Nucleus accumbens (tissue), 56 donors: ENCODE measurements around the gene EPB41L4A.
A peak's percentile ranks its signal among the peaks of the same experiment; 100 is the strongest.

ENCODE experiments used
- DNase-seq, 56 donors: peaks; one replicate each; lab custom pipeline; 2025; lab: John Stamatoyannopoulos, UW

Gene EPB41L4A

DNA sequence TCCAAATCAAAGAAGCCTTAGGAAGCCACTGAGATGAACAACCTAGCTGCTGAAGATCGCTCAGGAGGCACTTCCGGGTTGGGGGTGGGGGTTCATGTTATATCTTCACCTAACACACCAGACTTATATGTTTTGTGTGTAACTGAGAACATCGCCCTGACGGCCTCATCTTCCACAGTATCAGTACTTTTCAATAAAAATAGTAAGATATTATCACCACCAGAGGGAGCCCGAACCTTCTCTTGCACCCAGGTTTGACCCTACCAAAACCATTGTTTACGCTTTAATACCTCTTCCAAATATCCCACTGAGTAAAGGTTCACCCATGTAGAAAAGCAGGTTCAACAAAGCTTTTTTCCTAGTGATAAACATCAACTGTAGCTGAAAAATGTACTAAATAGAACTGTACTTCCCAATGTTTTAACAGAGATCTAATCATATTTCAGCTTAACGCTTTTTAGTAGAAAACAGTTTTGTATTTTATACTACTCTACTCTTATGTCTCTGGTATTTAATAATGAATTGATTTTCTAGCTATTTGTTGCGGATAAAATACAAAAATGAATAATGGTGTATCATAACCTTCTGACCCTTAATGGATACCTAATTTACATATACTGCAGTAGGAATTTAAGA is 244.0 kb downstream of the EPB41L4A start:
- peak in 13 of 56 donors; percentile 2 to 44 (median 7) for DNase-seq

DNA sequence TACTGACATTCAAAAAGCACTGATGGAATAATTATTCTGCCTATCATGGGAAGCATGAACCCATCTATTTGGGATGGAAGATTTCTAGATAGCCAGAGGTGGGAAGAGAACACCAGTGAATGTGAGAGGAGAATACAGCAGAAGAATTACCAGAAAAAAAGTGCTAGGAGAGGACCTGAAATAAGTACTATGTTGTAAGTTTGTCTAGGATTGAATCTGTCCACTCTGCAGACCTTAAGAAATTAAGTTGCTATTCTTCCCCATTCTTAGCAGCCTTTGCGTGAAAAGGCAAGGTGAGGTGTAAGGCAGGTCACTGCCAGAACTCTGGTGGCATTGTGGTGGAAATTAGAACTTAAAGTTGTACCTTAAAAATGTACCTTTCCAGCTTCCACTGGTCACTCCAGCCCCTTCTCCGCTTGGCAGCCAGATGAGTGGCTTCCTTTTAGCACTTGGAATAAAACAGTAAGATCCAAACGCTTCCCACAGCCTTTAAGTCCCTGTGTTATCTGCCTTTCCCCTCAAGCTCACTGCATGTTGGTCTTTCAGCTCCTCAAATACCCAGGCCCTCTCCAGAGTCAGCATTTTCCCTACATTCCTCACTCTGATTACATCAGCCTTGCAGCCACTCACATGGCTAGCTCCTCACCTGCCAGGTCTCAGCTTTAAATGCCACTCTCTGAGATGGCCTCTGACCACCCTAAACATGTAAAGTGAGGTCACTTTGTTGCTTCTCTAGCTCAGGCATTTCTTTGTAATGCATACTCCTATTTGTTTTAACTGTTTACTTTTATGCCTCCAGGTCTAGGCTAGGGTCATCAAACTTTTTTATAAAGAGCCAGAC is 253.0 kb downstream of the EPB41L4A start:
- DNase-seq = no peak

DNA sequence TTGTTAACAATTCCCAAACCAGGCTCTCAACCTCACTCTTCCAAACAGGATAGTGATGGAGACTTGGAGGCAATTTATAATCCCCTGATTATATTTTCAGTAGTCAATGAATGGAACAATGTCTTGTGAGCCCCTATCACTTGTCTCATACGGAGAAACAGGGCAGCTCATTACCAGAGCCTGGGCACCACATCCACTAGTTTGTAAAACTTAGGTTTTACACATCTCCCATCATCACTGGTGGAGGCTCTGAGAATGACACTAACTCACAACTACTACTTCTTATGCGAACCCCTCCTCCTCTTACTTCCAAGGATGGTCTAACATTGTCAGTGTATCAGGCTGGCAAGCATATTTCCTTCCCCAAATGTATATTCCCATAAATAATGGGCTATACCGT is 253.7 kb downstream of the EPB41L4A start:
- no peak for DNase-seq

DNA sequence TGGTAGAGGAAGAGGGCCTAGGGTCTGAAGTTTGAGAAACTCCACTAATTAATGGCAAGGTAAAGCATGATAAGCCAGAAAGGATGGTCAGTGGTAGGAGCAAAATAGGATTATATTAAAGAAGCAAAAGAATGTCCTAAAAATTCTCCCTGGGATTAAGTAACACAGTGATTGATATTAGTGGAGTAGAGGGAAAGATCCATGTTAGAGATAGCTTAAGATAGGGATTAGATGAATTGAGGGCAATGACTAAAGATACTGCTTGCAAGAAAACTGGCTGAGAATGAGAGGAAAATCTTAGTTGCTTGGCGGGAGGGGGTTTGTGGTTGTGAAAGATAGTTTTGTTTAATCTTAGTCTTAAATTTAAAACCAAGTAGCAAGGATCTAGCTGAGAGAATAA is 255.6 kb downstream of the EPB41L4A start:
- DNase-seq = no peak

DNA sequence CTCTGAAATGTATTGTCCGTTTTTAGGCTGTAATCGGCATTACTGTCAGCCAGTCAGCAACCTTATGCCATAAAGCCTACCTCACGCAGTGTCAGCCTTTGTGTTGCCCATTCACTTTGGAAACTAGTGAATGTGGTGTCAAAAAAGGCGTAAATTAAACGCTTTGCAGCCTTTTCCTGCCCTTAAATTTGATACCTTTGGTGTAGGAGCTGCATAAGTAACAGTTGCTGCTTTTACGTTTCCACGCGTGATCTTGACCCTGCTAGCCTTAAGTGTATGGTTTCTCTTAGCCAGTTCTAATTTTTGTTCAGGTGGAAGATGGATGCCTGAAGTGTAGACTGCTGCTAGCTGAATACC is 257.7 kb downstream of the EPB41L4A start:
- DNase-seq = no peak

DNA sequence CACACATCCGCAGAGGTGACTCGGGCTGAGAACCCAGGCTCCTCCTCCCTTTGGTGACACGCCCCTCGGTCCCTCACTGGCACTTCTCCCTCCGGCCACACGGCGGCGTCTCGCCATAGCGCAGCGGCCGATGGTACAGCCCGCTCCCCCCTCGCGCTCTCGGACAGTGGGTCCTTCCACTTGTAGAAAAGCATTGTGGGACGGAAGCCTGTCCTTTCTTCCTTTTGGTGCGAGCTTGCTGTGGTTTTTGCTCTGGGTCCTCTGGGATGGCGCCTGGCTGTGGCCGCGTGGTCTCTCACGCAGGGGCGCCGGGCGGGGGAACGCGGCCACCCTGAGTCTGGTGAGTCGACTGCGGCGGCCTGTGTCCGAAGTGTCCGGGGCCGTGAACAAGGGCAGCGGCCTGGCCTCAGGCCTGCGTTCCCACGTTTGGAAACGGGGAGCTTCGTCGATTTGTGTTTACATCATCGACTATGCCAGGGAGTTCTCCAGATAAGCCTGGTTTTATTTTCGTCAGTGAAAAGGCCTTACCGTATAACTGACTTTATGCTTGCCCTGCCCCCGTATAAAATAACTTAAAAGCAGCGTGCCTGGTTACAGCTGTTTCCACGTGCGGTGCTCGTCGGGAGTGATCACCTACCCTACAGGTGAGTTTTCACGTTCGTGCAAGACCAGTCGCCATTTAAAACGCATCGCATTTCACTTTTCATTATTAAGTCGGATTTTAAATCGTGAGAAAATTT is 258.3 kb downstream of the EPB41L4A start:
- peak; percentile 22 to 93 (median 85) for DNase-seq

DNA sequence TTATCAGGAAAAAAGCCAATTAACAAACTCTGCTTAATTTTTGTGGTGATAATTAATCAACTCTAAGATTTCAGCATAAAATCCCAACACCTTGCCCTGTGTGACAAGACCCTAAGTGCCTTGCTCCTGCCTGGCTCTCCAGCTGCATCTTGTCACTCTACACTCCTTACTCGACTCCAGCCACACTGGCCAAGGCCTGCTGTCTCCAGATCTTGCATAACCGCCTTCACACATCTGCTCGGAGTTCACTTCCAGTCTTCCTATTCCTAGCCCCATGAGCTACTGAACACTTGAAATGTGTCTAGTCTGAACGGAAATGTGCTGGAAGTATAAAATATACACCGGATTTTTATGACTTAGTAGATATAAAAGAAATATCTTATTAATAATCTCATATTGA is 259.6 kb downstream of the EPB41L4A start:
- peak in 1 of 56 donors; percentile 5 for DNase-seq

DNA sequence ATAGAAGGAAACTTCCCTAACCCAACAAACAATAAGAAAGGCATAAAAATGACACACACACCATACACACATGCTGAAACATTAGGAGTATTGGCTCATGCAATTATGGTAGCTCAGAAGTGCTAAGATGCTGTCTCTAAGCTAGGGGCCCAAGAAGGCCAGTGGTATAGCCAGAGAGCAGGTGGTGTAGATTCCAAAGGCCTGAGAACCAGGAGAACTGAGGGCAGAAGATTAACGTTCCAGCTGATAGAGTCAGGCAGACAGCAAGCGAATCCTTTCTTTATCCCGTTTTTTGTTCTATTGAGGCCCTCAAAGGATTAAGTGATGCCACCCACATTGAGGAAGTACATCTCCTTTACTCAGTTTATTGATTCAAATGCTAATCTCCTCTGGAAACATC is 262.9 kb downstream of the EPB41L4A start:
- no peak for DNase-seq

DNA sequence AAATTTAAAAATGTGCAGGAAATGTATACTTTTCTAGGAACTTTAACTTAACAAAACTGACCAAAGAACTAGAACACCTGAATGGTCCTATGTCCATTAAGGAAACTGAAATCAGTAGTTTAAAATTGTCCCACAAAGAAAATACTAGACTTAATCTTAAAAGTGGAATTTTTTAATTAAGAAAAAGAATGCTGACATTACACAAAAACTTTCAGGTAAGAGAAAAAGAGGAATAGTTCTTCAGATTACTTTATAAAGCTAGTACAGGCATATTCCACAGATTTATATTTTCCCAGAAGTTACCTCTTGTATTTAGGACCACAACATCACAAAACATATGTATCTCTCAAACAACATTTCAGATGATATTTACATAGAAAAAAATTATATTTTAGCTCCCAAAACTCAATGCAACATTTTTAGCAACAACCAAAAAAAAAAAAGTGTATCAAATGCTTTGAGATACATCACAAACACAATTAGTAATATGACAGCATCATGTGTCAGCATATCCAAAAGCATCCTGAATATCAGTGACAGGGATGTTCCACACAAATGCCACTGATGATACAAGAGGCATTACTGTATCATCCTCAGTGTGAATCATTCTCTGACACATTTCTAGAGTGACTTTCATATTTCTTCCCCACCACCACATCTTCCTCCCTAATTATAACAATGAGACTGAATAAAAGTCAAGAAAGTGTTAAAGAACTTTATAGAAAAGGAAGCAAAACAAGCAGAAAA is 264.0 kb downstream of the EPB41L4A start:
- DNase-seq = no peak

DNA sequence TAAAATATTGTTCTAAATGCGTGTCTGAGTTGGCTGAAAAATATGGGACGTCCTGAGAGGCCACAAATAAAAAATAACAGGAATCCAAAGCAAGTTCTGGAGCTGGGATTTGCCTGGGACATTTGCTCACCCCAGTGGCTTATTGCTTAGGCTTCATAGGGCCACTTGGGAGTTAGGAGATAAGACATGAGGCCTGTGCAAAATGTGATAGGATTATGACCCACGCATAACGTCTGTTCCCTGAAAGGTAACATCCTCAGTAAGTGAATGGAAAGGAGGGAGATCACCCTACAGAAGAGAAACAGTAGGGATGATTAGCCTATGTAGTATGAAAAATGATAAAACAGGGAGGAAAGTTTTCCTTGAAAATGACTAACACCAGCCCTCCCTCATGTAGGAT is 269.4 kb downstream of the EPB41L4A start:
- DNase-seq = no peak

DNA sequence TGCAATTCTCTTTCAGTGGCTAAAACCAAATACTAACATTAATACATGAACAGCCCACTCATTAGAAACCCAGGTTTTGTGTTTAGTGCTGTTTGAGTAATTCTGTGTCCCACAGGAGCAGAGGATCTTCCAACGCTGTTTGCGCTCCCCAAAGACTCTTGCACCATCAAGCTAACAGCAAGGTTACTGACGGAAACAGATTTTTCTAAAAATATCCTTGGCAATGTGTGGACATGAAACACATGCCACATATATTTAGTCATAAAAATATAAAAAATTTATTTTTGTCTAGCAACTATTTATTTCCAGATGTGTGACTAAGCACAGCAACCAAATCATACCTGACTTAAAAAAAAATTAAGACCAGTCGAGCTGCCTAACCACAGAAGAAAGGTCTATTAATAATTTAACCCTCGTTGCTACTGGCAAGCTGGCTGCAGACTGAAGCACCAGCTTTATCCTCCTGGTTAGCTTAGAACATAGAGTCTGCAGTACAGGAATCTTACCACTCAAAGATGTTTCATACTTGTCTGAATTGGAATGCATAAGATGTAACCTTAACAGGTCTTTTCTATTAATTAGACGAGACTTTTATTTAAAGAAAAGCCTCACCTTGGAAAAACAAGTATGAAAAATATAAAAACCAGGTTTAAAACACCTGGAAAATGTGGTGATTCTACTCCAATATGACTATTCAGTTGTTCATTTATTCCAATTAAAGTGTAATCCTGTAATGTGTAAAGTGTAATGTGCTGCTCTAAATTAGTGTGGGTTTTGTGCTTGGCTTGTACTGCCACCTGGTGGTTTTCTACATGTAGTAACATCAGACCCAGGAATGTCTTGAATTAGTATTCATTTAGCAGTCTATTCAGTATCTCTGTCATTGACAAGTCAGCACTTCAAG is 272.5 kb downstream of the EPB41L4A start:
- peak in 37 of 56 donors; percentile 1 to 77 (median 31) for DNase-seq

DNA sequence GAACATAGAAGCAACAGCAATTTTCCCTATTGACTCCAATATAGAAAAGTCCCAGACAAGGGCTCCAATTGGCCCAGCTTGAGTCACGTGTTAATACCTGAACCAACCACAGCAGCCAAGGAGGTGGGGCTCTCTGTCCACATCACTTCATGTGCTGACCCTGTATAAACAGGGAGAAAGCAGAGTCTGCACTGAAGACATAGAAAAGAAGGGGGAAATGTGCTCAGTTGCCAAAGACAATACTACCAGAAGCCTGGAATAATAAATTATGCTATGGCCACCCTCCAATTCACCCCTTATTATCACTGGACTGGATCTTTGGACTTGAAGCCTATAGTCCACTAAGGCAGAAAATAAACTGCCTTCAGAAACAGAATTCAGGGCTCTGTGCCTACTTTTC is 275.4 kb downstream of the EPB41L4A start:
- DNase-seq = no peak

DNA sequence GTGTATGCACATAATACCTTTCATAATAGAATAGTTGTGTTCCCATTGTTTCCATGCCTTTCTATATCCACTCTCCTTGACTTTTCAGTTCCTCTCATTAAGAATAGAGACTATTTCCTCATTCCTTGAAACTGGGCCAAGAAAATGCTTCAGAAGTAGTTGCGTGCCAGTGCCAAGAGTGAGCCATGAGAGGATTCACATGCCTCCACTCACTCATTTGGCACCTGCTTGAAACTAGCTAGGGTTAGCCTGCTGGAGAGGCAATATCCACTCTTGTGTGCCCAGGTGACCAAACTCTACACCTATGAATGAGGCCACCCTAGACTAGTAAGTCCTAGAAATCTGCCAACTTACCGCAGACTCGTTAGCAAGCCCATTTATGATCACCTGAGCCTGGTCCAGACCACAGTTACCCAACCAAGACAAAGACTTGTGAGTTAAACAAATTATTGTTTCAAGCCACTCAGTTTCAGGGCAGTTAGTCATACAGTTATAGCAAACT is 276.3 kb downstream of the EPB41L4A start:
- no peak for DNase-seq

DNA sequence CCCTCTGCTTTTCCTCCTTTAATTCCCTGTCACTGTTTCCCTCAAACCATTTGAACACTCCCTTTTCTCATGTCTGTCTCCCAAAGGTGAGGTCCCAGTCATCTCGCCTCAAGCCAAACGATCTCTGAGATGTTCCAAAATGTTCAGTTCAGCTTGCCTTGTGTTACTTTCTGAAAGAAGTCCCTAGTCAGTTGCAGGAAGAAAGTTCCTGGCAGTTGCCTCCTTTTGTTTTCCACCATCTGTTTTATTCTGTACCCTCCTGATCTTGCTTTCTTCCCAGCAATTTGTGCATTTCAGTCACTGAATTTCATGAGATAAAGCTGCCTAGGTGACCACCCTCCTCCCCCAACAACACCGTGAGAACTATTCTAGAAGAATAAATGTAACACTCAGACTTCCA is 277.5 kb downstream of the EPB41L4A start:
- DNase-seq = no peak

DNA sequence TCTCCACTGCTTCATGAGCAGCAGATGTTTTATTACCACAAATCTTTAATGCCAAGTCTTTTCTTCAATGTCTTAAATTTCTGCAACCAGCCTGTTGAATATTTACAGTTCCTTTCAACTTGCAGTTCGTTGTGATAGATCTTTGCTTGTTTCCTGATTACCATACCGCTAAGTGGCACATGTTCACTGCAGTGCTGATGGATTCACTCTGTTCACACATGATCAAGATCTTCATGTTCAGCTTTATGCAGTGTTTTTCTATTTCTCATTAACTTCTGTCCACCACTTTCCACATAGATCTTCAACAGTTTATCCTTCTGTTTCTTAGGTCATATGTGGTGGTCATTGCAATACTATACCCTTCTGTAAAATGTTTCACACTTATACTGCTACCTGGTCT is 280.6 kb downstream of the EPB41L4A start:
- no peak for DNase-seq

DNA sequence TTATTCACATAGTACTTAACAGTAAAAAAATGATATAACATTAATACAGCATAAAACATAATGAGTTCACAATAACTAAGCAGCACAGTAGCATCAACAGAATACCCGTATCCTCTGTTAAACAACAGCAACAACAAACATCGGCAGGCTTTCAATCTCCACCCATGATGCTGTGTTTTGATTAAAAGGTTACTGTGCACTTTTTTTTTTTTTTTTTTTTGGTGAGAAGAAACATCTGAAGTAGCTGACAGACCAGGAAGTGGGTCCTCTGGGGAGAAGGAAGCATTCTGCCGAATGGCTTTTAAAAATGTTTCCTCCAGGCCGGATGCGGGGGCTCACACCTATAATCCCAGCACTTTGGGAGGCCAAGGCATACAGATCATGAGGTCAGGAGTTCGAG is 282.3 kb downstream of the EPB41L4A start:
- no peak for DNase-seq

DNA sequence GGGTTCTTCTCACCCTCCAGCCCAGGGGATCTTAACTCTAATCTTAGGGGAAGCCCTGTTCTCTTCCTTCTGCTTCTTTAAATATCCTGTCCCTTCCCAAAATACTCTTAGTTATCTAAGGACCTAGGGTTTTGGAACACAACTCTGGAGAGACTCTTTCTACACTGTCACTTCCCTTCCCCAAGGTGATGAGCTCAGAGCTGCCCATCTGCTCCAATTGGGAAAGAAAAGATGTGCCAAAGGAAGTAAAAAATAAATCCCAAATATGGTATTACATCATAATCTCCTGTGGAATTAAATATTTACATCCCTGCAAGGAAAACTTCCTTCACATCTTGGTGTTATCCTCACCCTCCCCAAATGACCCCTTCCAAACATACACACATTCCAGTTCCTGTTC is 291.2 kb downstream of the EPB41L4A start:
- no peak for DNase-seq

DNA sequence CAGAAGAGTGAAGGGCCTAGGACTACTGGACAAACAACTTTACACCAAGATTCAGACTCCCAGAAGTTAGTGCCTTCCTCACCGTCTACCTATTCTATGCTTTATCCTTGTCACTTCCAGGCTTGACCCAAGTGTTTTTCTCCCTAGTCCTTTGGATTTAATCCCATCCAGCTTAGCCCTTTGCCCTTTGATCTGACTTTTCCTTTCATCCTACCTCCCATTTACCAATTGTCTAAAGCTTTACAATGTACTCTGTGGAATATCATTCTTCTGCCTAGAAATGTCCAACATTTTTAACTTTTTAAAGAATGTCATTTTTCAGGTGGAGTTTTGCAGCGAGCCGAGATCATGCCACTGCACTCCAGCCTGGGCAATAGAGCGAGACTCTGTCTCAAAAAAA is 292.1 kb downstream of the EPB41L4A start:
- no peak for DNase-seq

DNA sequence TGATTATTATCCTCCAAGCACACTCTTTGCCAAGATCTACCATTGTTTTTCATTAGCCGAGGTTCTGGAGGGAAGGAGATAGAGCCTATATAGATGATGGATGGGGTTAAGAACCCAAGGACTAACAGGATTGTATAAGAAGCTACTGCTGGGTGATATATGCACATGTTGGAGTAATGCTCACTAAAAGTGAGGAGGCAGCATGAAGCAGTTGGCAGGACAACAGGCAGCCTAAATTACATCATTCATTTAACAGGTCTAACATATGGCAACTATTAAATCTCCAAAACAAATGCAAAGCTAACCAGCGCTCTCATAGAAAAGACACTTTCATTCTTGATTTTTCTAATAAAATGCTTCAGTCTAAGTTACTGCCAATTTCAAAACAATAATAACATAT is 293.2 kb downstream of the EPB41L4A start:
- DNase-seq = no peak

DNA sequence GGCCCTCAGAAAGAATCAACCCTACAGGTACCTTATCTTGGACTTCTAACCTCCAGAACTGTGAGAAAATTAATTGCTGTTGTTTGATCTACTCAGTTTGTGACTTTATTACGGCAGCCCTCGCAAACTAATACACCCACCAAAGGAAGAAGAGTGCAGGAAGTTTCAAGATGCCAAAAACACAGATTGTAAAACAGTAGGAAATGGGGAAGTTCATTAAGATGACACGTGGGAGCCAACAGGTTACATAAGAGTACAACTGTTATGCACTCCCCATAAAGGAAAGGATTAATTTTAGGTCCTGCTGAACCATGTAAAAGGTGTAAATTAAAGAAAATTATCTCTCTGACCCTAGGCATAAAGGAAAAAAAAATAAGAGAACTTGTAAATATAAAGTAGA is 294.3 kb downstream of the EPB41L4A start:
- no peak for DNase-seq
